Brain microvascular endothelial cell (primary cell): ENCODE measurements around the gene FBXL16.
"Not testable (repeated sequence)": the region's sequence is repeated elsewhere in the genome, so short reads cannot be mapped to it uniquely, and the experiment has no call there.

ENCODE experiments used
- DNase-seq: peaks from one replicate; pipeline ENCODE4 v3.0.0-alpha.2; 2020
- H3K27ac ChIP-seq: fragments of 250-450 bp; sonication (Bioruptor Pico); 2 replicates; pipeline ENCODE4 v1.5.1; 2020; ENCODE audit warnings: mild to moderate bottlenecking, moderate library complexity
- H3K27me3 ChIP-seq: fragments of 250-450 bp; sonication (Bioruptor Pico); replicated peaks from 2 replicates; pipeline ENCODE4 v1.5.1; 2020; ENCODE audit warnings: mild to moderate bottlenecking
- H3K36me3 ChIP-seq: fragments of 250-450 bp; sonication (Bioruptor Pico); replicated peaks from 2 replicates; pipeline ENCODE4 v1.5.1; 2020; ENCODE audit warnings: mild to moderate bottlenecking
- H3K4me3 ChIP-seq: 2 replicates; pipeline ENCODE4 v1.5.1; 2011; ENCODE audit warnings: low read depth, mild to moderate bottlenecking, control low read depth, low read length, moderate library complexity
- CTCF ChIP-seq: IDR thresholded peaks from 2 replicates; pipeline ENCODE4 v1.5.1; 2011; ENCODE audit warnings: low read depth, mild to moderate bottlenecking, moderate library complexity, low read length, control low read depth, inconsistent platforms; ENCODE audit errors: missing control alignments
- in situ Hi-C: cut with HindIII; loops from 2 replicates; pipeline ENCODE4 v1.10.0; 2017; ENCODE audit warnings: low sequenced_read_pairs, low pct_ligation_motif_present

Gene FBXL16

GRCh38 chr16:749010-749409 lies 43.4 kb upstream of the FBXL16 start:
- no peak overlapping the region for H3K4me3 ChIP-seq
- in situ Hi-C loops, result no loop called here
- H3K36me3 ChIP-seq, result no peaks in the 10 kb centered on the region
- H3K27ac ChIP-seq, result no peak overlapping the region
- TF ChIP-seq CTCF, result no peak
- peaks cover 4% of the 10 kb centered on the region for H3K27me3 ChIP-seq
- peak; percentile 35 for DNase-seq

GRCh38 chr16:747978-748746 lies 42.6 kb upstream of the FBXL16 start:
- Histone ChIP-seq H3K27me3 (peaks cover 4% of the 10 kb centered on the region), H3K27ac (no peak overlapping the region), H3K4me3 (no peak overlapping the region), H3K36me3 (no peaks in the 10 kb centered on the region)
- TF ChIP-seq CTCF, result no peak
- DNase-seq, result no peak
- in situ Hi-C loops, result no loop called here

GRCh38 chr16:746637-747036 lies 41.0 kb upstream of the FBXL16 start:
- in situ Hi-C loops, result no loop called here

GRCh38 chr16:745739-746138 lies 40.1 kb upstream of the FBXL16 start:
- TF ChIP-seq CTCF, result peak; percentile 57
- no peak for DNase-seq

More at GRCh38 chr16:746637-747036, 41.0 kb upstream of the FBXL16 start:
- H3K36me3 ChIP-seq, result no peaks in the 10 kb centered on the region
- no peak overlapping the region for H3K4me3 ChIP-seq
- H3K27me3 ChIP-seq, result no peaks in the 10 kb centered on the region
- no peak for DNase-seq
- H3K27ac ChIP-seq, result no peak overlapping the region
- TF ChIP-seq CTCF, result no peak

GRCh38 chr16:743794-744500 lies 38.3 kb upstream of the FBXL16 start:
- H3K36me3 ChIP-seq, result no peaks in the 10 kb centered on the region
- H3K4me3 ChIP-seq, result no peak overlapping the region
- H3K27ac ChIP-seq, result no peak overlapping the region
- in situ Hi-C loops, result no loop called here
- no peak for DNase-seq
- TF ChIP-seq CTCF, result peak; percentile 38
- H3K27me3 ChIP-seq, result no peaks in the 10 kb centered on the region

More at GRCh38 chr16:745739-746138, 40.1 kb upstream of the FBXL16 start:
- no peak overlapping the region for H3K4me3 ChIP-seq
- no peaks in the 10 kb centered on the region for H3K36me3 ChIP-seq
- no peaks in the 10 kb centered on the region for H3K27me3 ChIP-seq
- in situ Hi-C loops, result no loop called here
- H3K27ac ChIP-seq, result no peak overlapping the region

- H3K36me3 ChIP-seq, in situ Hi-C loops: not testable (repeated sequence)
Measured at GRCh38 chr16:742894-743293, 37.3 kb upstream of the FBXL16 start.

More at GRCh38 chr16:742894-743293, 37.3 kb upstream of the FBXL16 start:
- H3K27me3 ChIP-seq, H3K27ac ChIP-seq, DNase-seq, H3K4me3 ChIP-seq: not testable (repeated sequence)
